Measurements from ENCODE around the gene BTBD2.

BTBD2 gene

GRCh38 chr19:2056837-2057192, 41.3 kb upstream of the BTBD2 start:
- DNase-seq (ENCODE audit: low spot score), result no peak
- TF ChIP-seq CTCF (IDR thresholded peaks at IDR 0.05; ENCODE audit: borderline replicate concordance, control extremely low read depth, extremely low read depth, insufficient read depth, missing control alignments), result no peak
- in situ Hi-C loops (cut with MboI; ENCODE audit: low sequenced_read_pairs, unreplicated experiment), result no loop called here

DNA sequence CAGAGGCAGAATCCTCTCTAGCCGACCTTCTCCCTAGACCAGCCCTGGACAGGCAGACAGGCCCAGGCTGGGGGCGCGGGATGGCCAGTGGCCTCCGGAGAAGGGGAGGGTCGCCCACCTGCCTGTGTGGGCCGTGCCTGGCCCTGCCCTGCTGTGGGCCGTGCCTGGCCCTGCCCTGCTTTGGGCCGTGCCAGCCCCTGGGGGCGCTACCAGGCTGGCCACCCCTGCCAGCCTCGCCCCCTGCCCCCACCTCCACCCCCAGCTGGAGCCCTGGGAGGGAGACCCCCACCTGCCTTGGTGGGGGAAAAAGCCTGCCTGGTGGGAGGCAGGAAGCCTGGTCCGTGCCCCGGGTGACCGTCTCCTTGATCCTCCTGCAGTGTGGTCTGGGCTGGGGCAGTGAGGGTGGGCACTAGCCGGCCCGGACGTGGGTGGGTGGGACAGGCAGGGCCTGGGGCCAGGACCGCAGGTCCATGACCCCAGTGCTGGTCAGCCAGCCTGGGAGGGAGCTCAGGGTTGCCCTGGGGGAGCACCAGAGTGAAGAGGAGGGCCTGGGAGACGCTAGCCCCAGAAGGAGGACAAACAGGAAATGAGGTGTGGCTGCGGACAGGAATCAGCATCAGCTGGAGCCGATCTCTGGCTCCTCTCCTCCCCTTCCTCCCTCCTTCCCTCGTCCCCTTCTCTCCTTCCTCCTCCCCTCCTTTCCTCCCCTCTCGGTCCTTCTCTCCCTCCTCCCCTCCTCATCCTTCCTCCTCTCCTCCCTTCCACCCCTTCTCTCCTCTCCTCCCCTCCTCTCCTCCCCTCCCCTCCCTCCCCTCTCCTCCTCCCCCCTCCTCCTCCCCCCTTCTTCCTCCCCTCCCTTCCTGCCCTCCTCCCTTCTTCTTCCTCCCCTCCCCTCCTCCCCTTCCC, 40.7 kb upstream of the BTBD2 start:
- no peak for TF ChIP-seq CTCF (IDR thresholded peaks at IDR 0.05; ENCODE audit: borderline replicate concordance, control extremely low read depth, extremely low read depth, insufficient read depth, missing control alignments)
- no peak for DNase-seq (ENCODE audit: low spot score)
- in situ Hi-C loops (cut with MboI; ENCODE audit: low sequenced_read_pairs, unreplicated experiment), result no loop called here

DNA sequence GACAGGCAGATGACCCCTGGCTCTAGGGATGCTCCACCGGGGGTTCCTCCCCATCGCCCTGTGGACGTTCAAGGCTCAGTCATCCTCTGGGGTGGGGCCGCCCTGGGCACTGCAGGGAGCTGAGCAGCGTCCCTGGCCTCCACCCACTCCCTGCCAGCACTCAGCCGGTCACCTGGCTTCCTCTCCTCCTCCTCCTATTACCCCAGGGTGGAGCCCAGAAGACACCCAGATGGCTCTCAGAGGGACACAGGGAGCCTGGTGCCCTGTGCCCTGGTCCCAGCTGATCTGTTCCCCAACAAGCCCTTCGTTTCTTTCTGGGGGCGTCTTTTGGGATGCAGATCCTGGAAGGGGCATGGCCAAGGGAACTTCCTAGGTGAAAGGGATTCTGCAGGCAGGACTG, 39.2 kb upstream of the BTBD2 start:
- in situ Hi-C loops (cut with MboI; ENCODE audit: low sequenced_read_pairs, unreplicated experiment), result no loop called here
- no peak for TF ChIP-seq CTCF (IDR thresholded peaks at IDR 0.05; ENCODE audit: borderline replicate concordance, control extremely low read depth, extremely low read depth, insufficient read depth, missing control alignments)
- DNase-seq (ENCODE audit: low spot score), result no peak

DNA sequence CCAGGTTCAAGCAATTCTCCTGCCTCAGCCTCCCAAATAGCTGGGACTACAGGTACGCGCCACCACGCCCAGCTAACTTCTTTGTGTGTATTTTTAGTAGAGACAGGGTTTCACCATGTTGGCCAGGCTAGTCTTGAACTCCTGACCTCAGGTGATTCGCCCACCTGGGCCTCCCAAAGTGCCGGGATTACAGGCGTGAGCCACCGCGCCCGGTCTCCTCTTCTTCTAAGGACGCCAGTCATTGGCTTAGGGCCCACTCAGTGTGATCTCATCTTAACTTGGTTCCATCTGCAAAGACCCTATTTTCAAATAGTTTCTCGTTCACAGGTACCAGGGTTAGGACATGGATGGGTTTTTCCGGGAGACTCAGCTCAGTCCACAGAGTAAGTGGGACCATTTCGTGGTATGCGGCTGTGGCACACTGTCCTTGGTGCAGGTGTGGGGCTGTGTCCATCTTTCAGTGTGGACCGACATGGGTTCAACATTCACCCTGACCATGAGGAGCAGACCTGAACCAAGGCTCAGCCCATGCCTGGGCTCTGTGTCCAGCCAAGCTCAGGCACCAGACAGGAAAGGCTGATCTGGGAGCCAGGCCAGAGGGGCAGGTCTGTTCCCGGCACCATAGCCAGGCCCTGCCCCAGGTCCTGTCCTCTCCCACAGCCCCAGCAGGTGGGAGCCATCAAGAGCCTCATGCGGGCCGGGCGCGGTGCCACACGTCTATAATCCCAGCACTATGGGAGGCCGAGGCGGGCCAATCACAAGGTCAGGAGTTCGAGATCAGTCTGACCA, 38.3 kb upstream of the BTBD2 start:
- in situ Hi-C loops (cut with MboI; ENCODE audit: low sequenced_read_pairs, unreplicated experiment), result no loop called here
- DNase-seq (ENCODE audit: low spot score), result no peak
- no peak for TF ChIP-seq CTCF (IDR thresholded peaks at IDR 0.05; ENCODE audit: borderline replicate concordance, control extremely low read depth, extremely low read depth, insufficient read depth, missing control alignments)

DNA sequence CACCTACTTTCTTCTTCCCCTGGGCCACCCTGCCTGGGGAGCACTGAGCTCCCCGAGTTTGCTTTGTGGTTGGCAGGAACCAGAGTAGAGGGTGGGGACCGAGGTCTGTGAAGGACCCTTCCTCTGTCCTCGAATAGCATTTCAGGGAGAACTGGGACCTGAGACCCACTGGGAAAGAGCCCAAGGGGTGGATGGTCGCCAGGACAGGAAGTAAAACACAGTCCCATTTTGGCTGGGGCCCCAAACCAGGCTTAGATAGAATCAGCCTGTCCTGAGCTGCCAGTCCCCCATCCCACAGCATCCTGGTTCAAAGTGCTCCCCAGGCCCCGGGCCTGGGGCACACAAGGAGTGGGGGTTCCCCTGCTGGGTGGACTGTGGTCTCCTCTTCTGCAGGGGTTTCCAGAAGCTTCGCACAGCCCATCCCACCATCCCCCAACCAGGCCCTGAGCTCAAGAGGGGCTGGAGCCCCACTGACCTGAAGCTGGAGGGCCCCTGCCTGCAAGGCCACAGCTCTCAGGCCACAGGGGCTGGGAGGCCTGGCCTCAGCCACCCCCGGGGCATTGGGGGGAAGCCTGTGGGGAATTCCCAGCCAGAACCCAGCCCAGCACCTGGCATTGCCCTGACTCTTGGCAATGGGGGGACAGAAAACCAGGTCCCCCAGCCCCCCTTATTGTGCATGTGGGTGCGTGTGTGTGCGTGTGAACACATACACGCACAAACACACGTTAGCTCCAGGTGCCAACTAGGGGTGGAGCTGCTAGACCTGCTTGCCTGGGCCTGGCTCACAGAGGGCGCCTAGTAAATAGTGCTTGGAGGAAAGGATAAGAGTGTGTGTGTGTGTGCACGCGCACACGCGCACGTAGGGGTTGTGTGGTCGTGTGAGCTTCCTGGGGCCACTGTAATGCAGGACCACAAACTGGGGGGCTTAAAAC, 36.5 kb upstream of the BTBD2 start:
- TF ChIP-seq CTCF (IDR thresholded peaks at IDR 0.05; ENCODE audit: borderline replicate concordance, control extremely low read depth, extremely low read depth, insufficient read depth, missing control alignments), result no peak
- DNase-seq (ENCODE audit: low spot score), result no peak
- in situ Hi-C loops (cut with MboI; ENCODE audit: low sequenced_read_pairs, unreplicated experiment), result no loop called here

Data from GM13976 (cell line).